Measurements from ENCODE around the gene CLDN10. TPM values are rescaled to one million over a fixed set of nuclear protein-coding genes. Genes with fewer than 3 reads are reported as not detected.

CLDN10 gene
- total and polyA plus RNA-seq, 2 donors (not counting 3 experiments of a cell fraction or from before 2014, with no cell fraction given): 0.49 to 0.69 TPM

- no peak overlapping the region for H3K4me3 ChIP-seq (replicated peaks in 1 of 3; ENCODE audit: insufficient read depth in 1 of 3, low read depth in 1 of 3, low read length in 3 of 3)
- no peak for TF ChIP-seq POLR2A (IDR thresholded peaks at IDR 0.05; ENCODE audit: low read depth, low read length)
- no peaks in the 10 kb centered on the region for H3K4me1 ChIP-seq (ENCODE audit: control insufficient read depth, extremely low read depth, insufficient read depth, low read length)
- H3K9me1 ChIP-seq (replicated peaks; ENCODE audit: control insufficient read depth, extremely low read depth, insufficient read depth, low read length): no peaks in the 10 kb centered on the region
- H3K36me3 ChIP-seq (ENCODE audit: control insufficient read depth in 2 of 2, extremely low read depth in 1 of 2, insufficient read depth in 2 of 2, low read length in 2 of 2): peaks cover 15 to 36% of the 10 kb centered on the region in 2 experiments
- no peaks in the 10 kb centered on the region for H3K27me3 ChIP-seq (ENCODE audit: control insufficient read depth in 2 of 2, insufficient read depth in 2 of 2, low read length in 2 of 2)
- H3K4me2 ChIP-seq (ENCODE audit: insufficient read depth, low read length): no peak overlapping the region
- intact Hi-C loops (cut with micrococcal nuclease) (no loop called here), dilution Hi-C loops (cut with MboI; ENCODE audit: extremely low pct_ligation_motif_present, low sequenced_read_pairs) (no loop called here)
- CTCF ChIA-PET: interaction anchor here (1.0 to 1.6 kb wide), 2 partner anchors 49 to 92 kb away, joined by 3 to 6 read pairs; no protein-coding TSS in a partner anchor
- no peaks in the 10 kb centered on the region for H3K79me2 ChIP-seq (ENCODE audit: control insufficient read depth, insufficient read depth, low read length)
- DNase-seq (ENCODE audit: low read depth, low spot score): no peak
- POLR2A ChIA-PET: no interaction called here
- H4K20me1 ChIP-seq (replicated peaks; ENCODE audit: control insufficient read depth, extremely low read depth, insufficient read depth, low read length): no peaks in the 10 kb centered on the region
- H3K27ac ChIP-seq (ENCODE audit: insufficient read depth, low read depth, low read length): no peak overlapping the region
- no peaks in the 10 kb centered on the region for H3K9me3 ChIP-seq (replicated peaks; ENCODE audit: control insufficient read depth, insufficient read depth, low read length)
- no peak overlapping the region for H3K9ac ChIP-seq (replicated peaks; ENCODE audit: extremely low read depth, insufficient read depth, low read length)
- FAIRE-seq: no peak
- H2AFZ ChIP-seq (ENCODE audit: low read depth, low read length): no peak overlapping the region
- no TSS peak for BruUV-seq (replicated peaks)
Measured at GRCh38 chr13:95585867-95586266, 33.3 kb downstream of the CLDN10 start.

- H4K20me1 ChIP-seq (replicated peaks; ENCODE audit: control insufficient read depth, extremely low read depth, insufficient read depth, low read length): no peaks in the 10 kb centered on the region
- dilution Hi-C loops (cut with MboI; ENCODE audit: extremely low pct_ligation_motif_present, low sequenced_read_pairs): no loop called here
- ChIA-PET CTCF (no interaction called here), POLR2A (no interaction called here)
- H3K36me3 ChIP-seq (ENCODE audit: control insufficient read depth in 2 of 2, extremely low read depth in 1 of 2, insufficient read depth in 2 of 2, low read length in 2 of 2): peaks cover 17 to 26% of the 10 kb centered on the region in 2 experiments
- H3K9me3 ChIP-seq (replicated peaks; ENCODE audit: control insufficient read depth, insufficient read depth, low read length): no peaks in the 10 kb centered on the region
- intact Hi-C loops (cut with micrococcal nuclease): no loop called here
- no peaks in the 10 kb centered on the region for H3K79me2 ChIP-seq (ENCODE audit: control insufficient read depth, insufficient read depth, low read length)
- no peak for TF ChIP-seq POLR2AphosphoS5 (IDR thresholded peaks at IDR 0.05; ENCODE audit: insufficient read depth, low read depth, low read length)
- TF ChIP-seq MYC (IDR thresholded peaks at IDR 0.05; ENCODE audit: low read depth, low read length): no peak
- no peak for TF ChIP-seq MAX (IDR thresholded peaks at IDR 0.05; ENCODE audit: insufficient read depth, insufficient read length)
- no peak for TF ChIP-seq GATA2 (IDR thresholded peaks at IDR 0.05; ENCODE audit: insufficient read depth, insufficient read length, low read depth, low read length)
- no peak for TF ChIP-seq EZH2 (IDR thresholded peaks at IDR 0.05; ENCODE audit: borderline replicate concordance, low read depth, low read length, severe bottlenecking)
- no peak for TF ChIP-seq CTCF (IDR thresholded peaks at IDR 0.05; ENCODE audit: extremely low read depth in 1 of 2, insufficient read depth in 1 of 2, low read depth in 1 of 2, low read length in 2 of 2)
- no peak for TF ChIP-seq JUN (IDR thresholded peaks at IDR 0.05; ENCODE audit: borderline replicate concordance, insufficient read depth, insufficient read length, low read depth)
- no peak for TF ChIP-seq POLR2A (IDR thresholded peaks at IDR 0.05; ENCODE audit: low read depth, low read length)
- TF ChIP-seq FOS (IDR thresholded peaks at IDR 0.05; ENCODE audit: borderline replicate concordance, insufficient read depth, low read length): no peak
- no peaks in the 10 kb centered on the region for H3K4me1 ChIP-seq (ENCODE audit: control insufficient read depth, extremely low read depth, insufficient read depth, low read length)
- no peaks in the 10 kb centered on the region for H3K9me1 ChIP-seq (replicated peaks; ENCODE audit: control insufficient read depth, extremely low read depth, insufficient read depth, low read length)
- no TSS peak for BruUV-seq (replicated peaks)
- H3K9ac ChIP-seq (replicated peaks; ENCODE audit: extremely low read depth, insufficient read depth, low read length): no peak overlapping the region
- no peak overlapping the region for H2AFZ ChIP-seq (ENCODE audit: low read depth, low read length)
- H3K27ac ChIP-seq (ENCODE audit: insufficient read depth, low read depth, low read length): no peak overlapping the region
- H3K4me3 ChIP-seq (replicated peaks in 1 of 3; ENCODE audit: insufficient read depth in 1 of 3, low read depth in 1 of 3, low read length in 3 of 3): no peak overlapping the region
- DNase-seq (ENCODE audit: low read depth, low spot score): no peak
- no peak for FAIRE-seq
- no peaks in the 10 kb centered on the region for H3K27me3 ChIP-seq (ENCODE audit: control insufficient read depth in 2 of 2, insufficient read depth in 2 of 2, low read length in 2 of 2)
- H3K4me2 ChIP-seq (ENCODE audit: insufficient read depth, low read length): no peak overlapping the region
Measured at GRCh38 chr13:95588134-95588533, 35.6 kb downstream of the CLDN10 start.

All from endothelial cell of umbilical vein (primary cell).